SK-N-SH (cell line): ENCODE results near the gene PRKAG1. TPM values are rescaled to one million over a fixed set of nuclear protein-coding genes. Genes with fewer than 3 reads are reported as not detected.

Experiments
- CTCF ChIA-PET: fragments of 300-600, 350-600 bp; formaldehyde crosslinking; extraction: SDS; loops from one replicate; lab custom pipeline; 2021; lab: Yijun Ruan, JAX
- POLR2A ChIA-PET: fragments of 350-600 bp; sonication (Branson Sonifier 250); formaldehyde crosslinking; extraction: SDS; loops from one replicate; lab custom pipeline; 2020; ENCODE audit warnings: antibody characterized with exemption, inconsistent platforms; lab: Yijun Ruan, JAX
- DNase-seq: peaks from one replicate; pipeline ENCODE4 v3.0.0; 2012
- H2AFZ ChIP-seq: fragments of 200-600 bp; sonication (generic); 2 replicates; pipeline ENCODE4 v1.8.1; 2016; ENCODE audit warnings: antibody characterized with exemption, mild to moderate bottlenecking, low read depth
- H3F3A ChIP-seq: fragments of 200-600 bp; sonication (generic); replicated peaks from 2 replicates; pipeline ENCODE3; 2016; ENCODE audit warnings: antibody characterized with exemption, mild to moderate bottlenecking; ENCODE audit not compliant: insufficient read depth
- H3K27ac ChIP-seq, 2 experiments: fragments of 200-500 bp in 1 of 2; fragments of 200-600 bp in 1 of 2; sonication (Bioruptor generic) in 1 of 2; sonication (generic), shearing (Covaris generic) in 1 of 2; 2 replicates each; pipeline versions ENCODE4 v1.5.1 to v1.6.1; 2014 to 2016; ENCODE audit warnings: low read depth in 2 of 2, inconsistent platforms in 1 of 2, low read length in 1 of 2, mild to moderate bottlenecking in 1 of 2, mixed read lengths in 1 of 2
- H3K27me3 ChIP-seq: fragments of 200-600 bp; sonication (generic), shearing (Covaris generic); 2 replicates; pipeline ENCODE4 v1.6.1; 2016; ENCODE audit warnings: mixed run types; ENCODE audit not compliant: insufficient read depth
- H3K36me3 ChIP-seq, 2 experiments: fragments of 200-500 bp in 1 of 2; fragments of 200-600 bp in 1 of 2; sonication (Bioruptor generic) in 1 of 2; sonication (generic) in 1 of 2; replicated peaks in 1 of 2; 2 replicates each; pipeline versions ENCODE3 to v1.5.1; 2014 to 2016; ENCODE audit warnings: low read length in 1 of 2, mild to moderate bottlenecking in 1 of 2; ENCODE audit not compliant: insufficient read depth in 2 of 2, control insufficient read depth in 1 of 2
- H3K4me1 ChIP-seq, 2 experiments: fragments of 200-500 bp in 1 of 2; fragments of 200-600 bp in 1 of 2; sonication (Bioruptor generic) in 1 of 2; sonication (generic), shearing (Covaris generic) in 1 of 2; 2 replicates each; pipeline versions ENCODE4 v1.5.1 to v1.6.1; 2014 to 2016; ENCODE audit warnings: low read depth in 1 of 2, low read length in 1 of 2, mixed run types in 1 of 2; ENCODE audit not compliant: insufficient read depth in 2 of 2, control insufficient read depth in 1 of 2
- H3K4me2 ChIP-seq: fragments of 200-600 bp; sonication (generic), shearing (Covaris generic); 2 replicates; pipeline ENCODE4 v1.6.1; 2017; ENCODE audit warnings: mixed run types
- H3K4me3 ChIP-seq, 2 experiments: fragments of 200-500 bp in 1 of 2; fragments of 200-600 bp in 1 of 2; sonication (Bioruptor generic) in 1 of 2; sonication (generic), shearing (Covaris generic) in 1 of 2; 2 replicates each; pipeline versions ENCODE4 v1.5.1 to v1.8.1; 2014 to 2016; ENCODE audit warnings: low read depth in 2 of 2, inconsistent platforms in 1 of 2, low read length in 1 of 2, mild to moderate bottlenecking in 1 of 2, mixed read lengths in 1 of 2, moderate library complexity in 1 of 2
- H3K79me2 ChIP-seq: fragments of 200-600 bp; sonication (generic); 2 replicates; pipeline ENCODE4 v1.8.1; 2017; ENCODE audit warnings: mild to moderate bottlenecking; ENCODE audit not compliant: insufficient read depth
- H3K9ac ChIP-seq: fragments of 200-600 bp; sonication (generic); 2 replicates; pipeline ENCODE4 v1.6.1; 2017; ENCODE audit warnings: mixed run types
- H3K9me2 ChIP-seq: fragments of 200-600 bp; sonication (generic); 2 replicates; pipeline ENCODE4 v1.6.1; 2017; ENCODE audit warnings: mixed run types
- H3K9me3 ChIP-seq: fragments of 200-600 bp; sonication (generic); 2 replicates; pipeline ENCODE4 v1.6.1; 2017; ENCODE audit warnings: mixed run types, mild to moderate bottlenecking, moderate library complexity
- H4K20me1 ChIP-seq: fragments of 200-600 bp; sonication (generic); 2 replicates; pipeline ENCODE4 v1.6.1; 2017; ENCODE audit warnings: mild to moderate bottlenecking, mixed run types; ENCODE audit not compliant: insufficient read depth
- EP300 ChIP-seq, 2 experiments: IDR thresholded peaks; 2 replicates each; pipeline versions ENCODE4 v1.4.0 to v1.6.1; 2012; ENCODE audit warnings: borderline replicate concordance in 1 of 2, low read depth in 1 of 2, low read length in 1 of 2
- FOSL2 ChIP-seq: IDR thresholded peaks from 2 replicates; pipeline ENCODE4 v1.4.0; 2012; ENCODE audit warnings: low read depth, mild to moderate bottlenecking, moderate library complexity, borderline replicate concordance
- GATA2 ChIP-seq: sonication (generic); formaldehyde crosslinking; IDR thresholded peaks from 2 replicates; pipeline ENCODE4 v1.5.0; 2020; ENCODE audit warnings: mild to moderate bottlenecking, missing genetic modification reagents
- MEF2A ChIP-seq: IDR thresholded peaks from 2 replicates; pipeline ENCODE4 v1.4.0; 2012; ENCODE audit warnings: low read depth, borderline replicate concordance
- RAD21 ChIP-seq: IDR thresholded peaks from 2 replicates; pipeline ENCODE4 v1.6.1; 2012; ENCODE audit warnings: mild to moderate bottlenecking, low read length
- RCOR1 ChIP-seq: fragments of 150-350 bp; IDR thresholded peaks from 2 replicates; pipeline ENCODE4 v1.6.1; 2017; ENCODE audit warnings: antibody characterized with exemption, low read length
- REST ChIP-seq: IDR thresholded peaks from 2 replicates; pipeline ENCODE4 v1.6.1; 2012; ENCODE audit warnings: mild to moderate bottlenecking, low read depth, low read length, moderate library complexity
- SMC3 ChIP-seq: IDR thresholded peaks from 2 replicates; pipeline ENCODE4 v1.6.1; 2012; ENCODE audit warnings: low read depth, low read length, improper control_type of control experiment
- WGBS: methylation state at CpG from one replicate; pipeline ENCODE4 v1.1.6; 2017; ENCODE audit warnings: low lambda C conversion rate; 5-methylcytosine and 5-hydroxymethylcytosine counted together
- polyA plus RNA-seq, 3 experiments: library from polyadenylated mRNA; depleted of rRNA; stranded (reverse); fragments of >200 nt; gene quantifications; 2 replicates each; pipeline ENCODE4 v1.2.3, GENCODE V29; 2012
- TF ChIP-seq, protein P1 (sequence below): fragments of 200-600 bp; sonication (generic); IDR thresholded peaks from 2 replicates; pipeline ENCODE4 v1.6.1; 2017; ENCODE audit warnings: antibody characterized with exemption, mild to moderate bottlenecking, moderate library complexity
- TF ChIP-seq, protein P2 (sequence below): fragments of 150-350 bp; IDR thresholded peaks from 2 replicates; pipeline ENCODE4 v1.6.1; 2017; ENCODE audit warnings: antibody characterized with exemption, low read length, low read depth, borderline replicate concordance

The PRKAG1 gene
- polyA plus RNA-seq, 1 of the 3 experiments (the other 2 are of a cell fraction): 75.1 TPM

GRCh38 chr12:48988030-48988649 is 30.4 kb downstream of the PRKAG1 start:
- Histone ChIP-seq H4K20me1 (no peaks in the 10 kb centered on the region), H3K27ac (no peak overlapping the region), H3K4me1 (no peaks in the 10 kb centered on the region), H3K9me3 (no peaks in the 10 kb centered on the region), H3K9ac (no peak overlapping the region), H3K36me3 (no peaks in the 10 kb centered on the region), H3F3A (no peaks in the 10 kb centered on the region), H3K4me3 (no peak overlapping the region; a peak in 1 of 4 replicates), H2AFZ (no peak overlapping the region), H3K27me3 (peaks cover 32% of the 10 kb centered on the region), H3K4me2 (no peak overlapping the region), H3K79me2 (no peaks in the 10 kb centered on the region), H3K9me2 (no peaks in the 10 kb centered on the region)
- POLR2A ChIA-PET: interaction anchor here (0.7 kb wide), 1 partner anchor 32 kb away, joined by 3 read pairs; no protein-coding TSS in a partner anchor
- CTCF ChIA-PET: interaction anchor here (0.6 to 33.0 kb wide), 42 partner anchors 4 to 1088 kb away, joined by 3 to 935 read pairs (median 4); partner anchors contain the start of genes ARF3, DDN, DDX23 and FKBP11
- TF ChIP-seq GATA2 (CRISPR knock-in tag) (no peak), EP300 (IDR thresholded peaks at IDR 0.05; ENCODE audit: borderline replicate concordance in 1 of 2, low read depth in 1 of 2, low read length in 1 of 2) (no peak), RCOR1 (no peak), MEF2A (no peak), REST (no peak), RAD21 (peak; percentile 49), SMC3 (peak; percentile 42; the same call in 1 of the 2 replicates)
- TF ChIP-seq, protein P1, sequence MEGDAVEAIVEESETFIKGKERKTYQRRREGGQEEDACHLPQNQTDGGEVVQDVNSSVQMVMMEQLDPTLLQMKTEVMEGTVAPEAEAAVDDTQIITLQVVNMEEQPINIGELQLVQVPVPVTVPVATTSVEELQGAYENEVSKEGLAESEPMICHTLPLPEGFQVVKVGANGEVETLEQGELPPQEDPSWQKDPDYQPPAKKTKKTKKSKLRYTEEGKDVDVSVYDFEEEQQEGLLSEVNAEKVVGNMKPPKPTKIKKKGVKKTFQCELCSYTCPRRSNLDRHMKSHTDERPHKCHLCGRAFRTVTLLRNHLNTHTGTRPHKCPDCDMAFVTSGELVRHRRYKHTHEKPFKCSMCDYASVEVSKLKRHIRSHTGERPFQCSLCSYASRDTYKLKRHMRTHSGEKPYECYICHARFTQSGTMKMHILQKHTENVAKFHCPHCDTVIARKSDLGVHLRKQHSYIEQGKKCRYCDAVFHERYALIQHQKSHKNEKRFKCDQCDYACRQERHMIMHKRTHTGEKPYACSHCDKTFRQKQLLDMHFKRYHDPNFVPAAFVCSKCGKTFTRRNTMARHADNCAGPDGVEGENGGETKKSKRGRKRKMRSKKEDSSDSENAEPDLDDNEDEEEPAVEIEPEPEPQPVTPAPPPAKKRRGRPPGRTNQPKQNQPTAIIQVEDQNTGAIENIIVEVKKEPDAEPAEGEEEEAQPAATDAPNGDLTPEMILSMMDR: peak; percentile 88
- WGBS: 25% methylated on average over 16 of the region's 16 CpGs
- peak; percentile 87 for DNase-seq

GRCh38 chr12:48986720-48987291 is 31.8 kb downstream of the PRKAG1 start:
- Histone ChIP-seq H3K9me3 (no peaks in the 10 kb centered on the region), H3K9me2 (no peaks in the 10 kb centered on the region), H3K4me1 (no peaks in the 10 kb centered on the region), H3K9ac (no peak overlapping the region), H3K79me2 (no peaks in the 10 kb centered on the region), H2AFZ (no peak overlapping the region), H3K27ac (no peak overlapping the region), H3K27me3 (peaks cover 45% of the 10 kb centered on the region), H3K4me2 (no peak overlapping the region), H3F3A (no peaks in the 10 kb centered on the region), H4K20me1 (no peaks in the 10 kb centered on the region), H3K4me3 (no peak overlapping the region), H3K36me3 (no peaks in the 10 kb centered on the region)
- WGBS: 69% methylated on average over 10 of the region's 23 CpGs
- CTCF ChIA-PET: interaction anchor here (0.6 to 33.0 kb wide), 6 partner anchors 5 to 177 kb away, joined by 3 to 935 read pairs (median 8); partner anchors contain the start of genes DDN, WNT1 and WNT10B
- DNase-seq: no peak
- TF ChIP-seq RCOR1: no peak
- TF ChIP-seq, protein P2, sequence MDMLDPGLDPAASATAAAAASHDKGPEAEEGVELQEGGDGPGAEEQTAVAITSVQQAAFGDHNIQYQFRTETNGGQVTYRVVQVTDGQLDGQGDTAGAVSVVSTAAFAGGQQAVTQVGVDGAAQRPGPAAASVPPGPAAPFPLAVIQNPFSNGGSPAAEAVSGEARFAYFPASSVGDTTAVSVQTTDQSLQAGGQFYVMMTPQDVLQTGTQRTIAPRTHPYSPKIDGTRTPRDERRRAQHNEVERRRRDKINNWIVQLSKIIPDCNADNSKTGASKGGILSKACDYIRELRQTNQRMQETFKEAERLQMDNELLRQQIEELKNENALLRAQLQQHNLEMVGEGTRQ: no peak
- no peak for TF ChIP-seq FOSL2
- TF ChIP-seq, all 33 proteins: peak for 0
- POLR2A ChIA-PET: no interaction called here
